Measurements from ENCODE around the gene AFDN.
"Not testable (repeated sequence)": the region's sequence is repeated elsewhere in the genome, so short reads cannot be mapped to it uniquely, and the experiment has no call there.

Gene AFDN

GRCh38 chr6:167984876-167985604, 158.3 kb downstream of the AFDN start:
- DNase-seq, result no peak

GRCh38 chr6:167985911-167986595, 159.3 kb downstream of the AFDN start:
- no peak for DNase-seq

- no peak for DNase-seq
Observed at GRCh38 chr6:167987396-167988153, 160.9 kb downstream of the AFDN start.

- DNase-seq, result no peak
Observed at GRCh38 chr6:167988154-167988495, 161.4 kb downstream of the AFDN start.

GRCh38 chr6:167988945-167989841, 162.5 kb downstream of the AFDN start:
- no peak for DNase-seq

GRCh38 chr6:167990016-167990945, 163.6 kb downstream of the AFDN start:
- DNase-seq, result no peak

- no peak for DNase-seq
Observed at GRCh38 chr6:167993169-167993568, 166.5 kb downstream of the AFDN start.

GRCh38 chr6:167993831-167994230, 167.1 kb downstream of the AFDN start:
- DNase-seq, result no peak

- DNase-seq, result no peak
Observed at GRCh38 chr6:167995302-167995701, 168.6 kb downstream of the AFDN start.

- no peak for DNase-seq
Observed at GRCh38 chr6:167995731-167996151, 169.0 kb downstream of the AFDN start.

GRCh38 chr6:167996424-167997199, 169.9 kb downstream of the AFDN start:
- DNase-seq, result no peak

GRCh38 chr6:167997642-167998041, 170.9 kb downstream of the AFDN start, which contains the start of gene KIF25:
Gene KIF25 (plus strand): TSS chr6:167997671. CDS start chr6:168029586, 31,915 bp downstream.
- DNase-seq, result no peak

GRCh38 chr6:167998215-167998614, 171.5 kb downstream of the AFDN start:
- DNase-seq, result no peak

GRCh38 chr6:168000198-168001028, 173.7 kb downstream of the AFDN start:
- no peak for DNase-seq

GRCh38 chr6:168001029-168001332, 174.3 kb downstream of the AFDN start:
- DNase-seq, result no peak

- not testable (repeated sequence) for DNase-seq
Observed at GRCh38 chr6:168001514-168001913, 174.8 kb downstream of the AFDN start.

GRCh38 chr6:168002804-168003203, 176.1 kb downstream of the AFDN start:
- DNase-seq, result no peak

- DNase-seq, result no peak
Observed at GRCh38 chr6:168004023-168004422, 177.3 kb downstream of the AFDN start.

- DNase-seq, result no peak
Observed at GRCh38 chr6:168004945-168005344, 178.2 kb downstream of the AFDN start.

- no peak for DNase-seq
Observed at GRCh38 chr6:168005796-168006195, 179.1 kb downstream of the AFDN start.

All from activated T-cell treated with anti-CD3 and anti-CD28 coated beads for 4 hours (primary cell).